Measurements from ENCODE around the gene LRRC25.
"Not testable (repeated sequence)": the region's sequence is repeated elsewhere in the genome, so short reads cannot be mapped to it uniquely, and the experiment has no call there.

Gene LRRC25

DNA sequence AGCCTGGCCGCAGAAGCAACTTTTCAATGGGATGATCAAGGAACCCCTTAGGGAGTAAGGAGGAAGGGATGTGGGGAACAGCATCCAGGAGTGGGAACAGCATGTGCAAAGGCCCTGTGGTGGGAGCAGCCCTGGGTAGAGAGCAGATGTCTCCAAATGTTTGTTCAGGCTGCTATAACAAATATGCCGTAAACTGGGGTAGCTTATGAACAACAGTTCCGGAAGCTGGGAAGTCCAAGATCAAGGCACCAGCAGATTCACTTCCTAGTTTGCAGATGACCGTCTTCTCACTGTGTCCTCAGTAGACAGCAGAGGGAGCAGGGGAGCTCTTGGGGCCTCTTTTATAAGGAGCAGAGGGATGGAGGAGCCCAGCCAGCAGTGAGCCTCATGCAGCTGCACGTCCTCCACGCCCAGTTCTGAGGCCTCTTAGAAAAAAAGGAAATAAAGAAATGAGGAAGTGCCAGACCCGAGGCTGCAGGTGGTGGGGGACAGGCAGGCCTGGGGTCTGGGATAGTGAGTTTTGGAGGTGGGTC is 4.2 kb upstream of the LRRC25 start:
- no peak for DNase-seq

DNA sequence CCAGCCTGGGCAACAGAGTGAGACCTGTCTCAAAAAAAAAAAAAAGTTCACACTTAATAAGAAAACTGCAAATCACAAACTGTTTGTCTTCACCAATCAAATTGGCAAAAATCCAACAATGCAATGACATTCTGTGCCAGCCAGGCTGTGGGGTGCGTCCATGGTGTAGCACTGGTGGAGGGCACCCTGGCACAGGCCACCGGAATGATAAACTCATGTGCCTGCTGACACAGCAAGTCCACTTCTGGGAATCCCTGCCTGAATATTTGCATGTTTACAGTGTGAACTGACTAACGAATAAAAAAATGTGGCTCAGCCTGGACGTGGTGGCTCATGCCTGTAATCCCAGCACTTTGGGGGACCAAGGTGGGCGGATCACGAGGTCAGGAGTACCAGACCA is 1.6 kb upstream of the LRRC25 start:
- no peak for DNase-seq

DNA sequence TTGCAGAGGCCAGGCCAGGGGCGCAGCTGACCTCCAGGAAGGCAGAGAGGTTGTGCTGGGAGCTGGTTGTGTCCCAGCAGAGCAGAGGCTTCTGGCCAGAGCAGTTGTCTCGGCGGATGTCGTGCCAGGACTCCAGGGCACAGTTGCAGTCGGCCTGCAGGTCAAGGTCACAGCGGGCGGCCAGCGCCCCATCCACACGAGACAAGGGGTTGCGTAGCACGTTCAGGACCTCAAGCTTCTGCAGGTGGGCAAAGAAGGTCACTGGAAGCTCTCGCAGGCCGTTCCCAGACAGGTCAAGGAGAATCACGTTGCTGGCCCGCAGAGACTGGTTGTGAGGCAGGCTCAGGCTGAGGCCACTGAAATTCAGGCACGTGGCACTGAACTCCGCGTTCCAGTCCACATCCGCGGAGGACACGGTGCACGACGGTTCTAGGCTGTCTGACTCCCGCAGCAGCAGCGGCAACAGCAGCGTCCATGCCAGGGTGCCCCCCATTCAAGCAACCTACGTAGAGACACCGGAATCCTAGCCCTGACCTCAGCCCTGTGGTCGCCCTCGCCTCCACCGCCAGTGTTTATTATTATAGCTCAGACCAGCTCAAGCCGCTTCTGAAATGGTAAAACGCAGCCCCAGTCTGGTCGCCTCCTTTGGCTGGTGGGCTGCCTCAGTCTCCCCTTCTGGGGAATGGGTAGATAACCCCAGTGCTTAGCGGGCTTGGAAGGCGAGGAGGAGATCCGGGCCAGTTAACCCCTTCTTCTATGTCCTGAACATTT is 766 bp downstream of the LRRC25 start:
- no peak for DNase-seq

DNA sequence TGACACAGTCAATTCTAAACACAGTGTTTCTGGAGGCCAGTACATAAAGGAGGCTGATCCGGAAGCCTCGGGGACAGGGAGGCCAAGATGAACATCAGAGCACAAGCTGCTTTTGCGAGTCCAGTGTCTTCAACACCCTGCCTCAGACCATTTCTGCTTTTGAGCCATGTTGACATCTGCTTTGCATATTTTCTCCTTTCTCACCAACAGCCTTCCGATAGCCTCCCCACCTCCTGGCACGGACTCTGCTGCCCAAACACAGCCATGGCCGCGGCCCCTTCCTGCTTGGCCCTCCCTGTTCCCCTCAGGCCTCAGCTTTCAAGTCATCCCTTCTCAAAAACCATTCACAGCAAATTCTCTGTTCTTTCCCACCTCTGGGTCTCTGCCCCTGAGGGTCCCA is 3.6 kb downstream of the LRRC25 start:
- DNase-seq, result no peak

DNA sequence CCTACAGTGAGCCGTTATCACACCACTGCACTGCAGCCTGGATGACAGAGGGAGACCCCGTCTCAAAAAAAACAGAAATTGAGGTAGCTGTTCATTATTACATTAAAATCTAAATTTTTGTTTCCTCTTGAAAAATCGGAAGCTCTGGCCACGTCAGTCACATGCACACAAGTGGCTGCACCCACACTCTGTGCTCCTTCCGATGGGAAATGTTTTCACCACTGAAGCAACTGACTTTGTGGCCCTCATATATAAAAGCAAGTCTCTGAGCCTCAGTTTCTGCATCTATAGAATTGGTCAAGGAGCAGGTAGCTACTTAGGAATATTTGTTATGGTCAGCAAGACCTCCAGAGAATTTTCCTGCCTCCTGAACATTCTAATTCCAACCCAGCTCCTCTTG is 4.5 kb downstream of the LRRC25 start:
- no peak for DNase-seq

DNA sequence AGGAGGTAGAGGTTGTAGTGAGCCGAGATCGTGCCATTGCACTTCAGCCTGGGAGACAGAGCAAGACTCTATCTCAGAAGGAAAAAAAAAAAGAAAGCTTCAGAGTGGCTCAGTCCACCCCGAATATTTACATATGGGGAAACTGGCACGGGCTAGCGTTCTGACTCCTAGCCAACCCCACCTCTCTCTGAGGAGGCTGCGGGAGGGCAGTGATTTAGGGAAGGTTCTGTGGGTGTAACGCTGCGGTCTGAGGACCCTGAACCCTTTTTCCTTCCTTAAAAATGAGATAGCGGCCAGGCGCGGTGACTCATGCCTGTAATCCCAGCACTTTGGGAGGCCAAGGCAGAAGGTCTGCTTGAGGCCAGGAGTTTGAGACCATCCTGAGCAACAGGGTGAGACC is 5.0 kb downstream of the LRRC25 start:
- no peak for DNase-seq

DNA sequence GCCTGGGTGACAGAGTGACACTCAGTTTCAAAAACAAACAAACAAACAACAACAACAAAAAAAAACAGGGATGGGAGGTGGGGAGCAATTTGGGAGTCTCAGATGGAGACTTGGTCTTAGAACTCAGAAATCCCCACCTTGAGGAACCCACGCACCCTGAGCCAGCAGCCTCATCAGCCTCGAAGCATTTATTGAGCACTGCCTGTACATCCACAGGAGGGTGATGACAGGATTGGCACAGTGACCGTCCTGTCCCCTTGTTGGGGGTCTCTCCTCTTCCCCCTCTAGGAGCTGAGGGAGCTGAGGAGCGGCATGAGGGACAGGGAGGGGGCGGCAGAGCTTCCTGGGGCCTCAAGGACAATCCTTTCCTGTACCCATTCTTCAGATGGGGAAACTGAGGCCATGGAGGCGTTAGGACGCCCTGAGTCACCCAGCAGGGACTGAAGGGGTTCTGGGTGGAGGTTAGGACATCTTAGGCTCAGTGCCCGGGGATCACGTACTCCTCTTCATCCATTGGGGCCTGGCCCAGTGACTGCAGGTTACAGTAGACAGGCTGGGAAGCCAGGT is 5.8 kb downstream of the LRRC25 start:
- no peak for DNase-seq

DNA sequence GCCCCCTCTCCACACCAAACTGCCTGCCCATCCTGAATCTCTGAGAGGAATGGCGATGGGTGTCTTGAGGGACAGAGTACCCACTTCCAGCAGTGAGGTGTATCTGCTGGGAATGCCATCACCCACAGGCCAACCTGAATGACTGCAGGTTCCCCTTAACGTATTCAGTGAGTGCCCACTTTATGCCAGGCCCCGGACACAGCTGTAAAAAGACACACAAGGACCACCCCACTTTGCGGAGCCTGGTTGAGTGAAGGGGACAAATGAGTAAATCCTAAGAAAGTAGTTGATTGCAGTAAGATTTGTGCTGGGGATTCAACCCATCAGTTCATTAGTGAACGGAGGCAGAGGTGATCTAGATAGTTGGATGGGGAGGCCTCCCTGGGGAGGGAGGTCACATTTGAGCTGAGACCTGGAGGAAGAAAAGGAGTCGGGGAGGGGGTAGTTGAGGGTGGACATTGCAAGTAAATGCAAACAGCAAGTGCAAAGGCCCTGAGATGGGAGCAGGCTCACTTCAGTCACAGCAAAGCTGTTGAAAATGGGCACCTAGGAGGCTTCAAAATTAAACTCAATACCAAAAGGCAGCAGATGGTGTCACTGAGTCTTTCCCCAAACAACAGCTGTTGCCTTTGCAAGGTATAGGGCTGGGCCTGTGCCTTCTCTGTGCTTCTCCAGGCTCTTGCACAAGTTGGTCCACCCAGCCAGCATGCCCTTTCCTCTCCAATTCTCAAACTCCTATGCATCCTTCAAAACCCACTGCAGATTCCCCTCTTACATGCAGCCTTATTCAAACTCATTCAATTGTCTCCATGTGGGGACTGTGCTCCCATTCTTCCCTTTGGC is 7.1 kb downstream of the LRRC25 start:
- DNase-seq, result no peak

DNA sequence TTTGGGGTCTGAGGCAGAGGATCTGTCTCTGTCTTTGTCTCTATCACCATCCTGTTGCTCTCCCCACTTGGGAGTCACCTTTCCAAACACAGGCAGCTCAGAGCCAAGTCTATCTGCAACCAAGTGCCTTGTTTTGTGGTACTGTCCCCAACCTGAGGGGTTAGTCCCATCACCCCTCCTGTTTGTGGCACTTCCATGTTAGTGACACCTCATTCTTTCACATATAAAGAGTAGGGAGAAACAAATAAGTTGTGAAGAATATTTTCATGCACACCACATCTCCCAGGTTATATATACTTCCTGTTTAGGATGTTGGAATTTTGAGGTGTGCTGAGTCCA is 7.7 kb downstream of the LRRC25 start:
- DNase-seq, result no peak

DNA sequence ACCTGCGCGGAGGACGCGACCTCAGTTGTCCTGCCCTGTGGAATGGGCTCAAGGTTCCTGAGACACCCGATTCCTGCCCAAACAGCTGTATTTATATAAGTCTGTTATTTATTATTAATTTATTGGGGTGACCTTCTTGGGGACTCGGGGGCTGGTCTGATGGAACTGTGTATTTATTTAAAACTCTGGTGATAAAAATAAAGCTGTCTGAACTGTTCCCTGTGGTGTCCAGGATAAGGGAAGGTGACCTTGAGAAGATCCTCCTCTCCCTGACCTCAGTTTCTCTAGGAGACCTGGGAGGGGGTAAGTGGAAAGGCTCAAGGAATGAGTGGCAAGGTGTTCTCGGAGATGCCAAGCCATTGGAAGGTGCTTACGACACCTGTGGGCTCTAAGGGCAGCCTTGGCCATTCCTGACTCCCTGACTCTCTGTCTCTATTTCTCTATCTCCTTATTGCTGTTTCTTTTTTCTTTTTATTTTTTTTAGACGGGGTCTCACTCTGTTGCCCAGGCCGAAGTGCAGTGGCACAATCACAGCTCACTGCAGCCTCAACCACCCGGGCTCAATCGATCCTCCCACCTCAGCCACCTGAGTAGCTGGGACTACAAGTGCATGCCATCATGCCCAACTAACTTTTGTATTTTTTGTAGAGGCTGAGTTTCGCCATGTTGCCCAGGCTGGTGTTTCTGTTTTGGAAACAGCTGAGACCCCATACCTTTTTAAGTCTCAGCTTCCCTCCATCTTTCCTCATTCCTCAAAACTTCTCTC is 8.3 kb downstream of the LRRC25 start:
- DNase-seq, result no peak

DNA sequence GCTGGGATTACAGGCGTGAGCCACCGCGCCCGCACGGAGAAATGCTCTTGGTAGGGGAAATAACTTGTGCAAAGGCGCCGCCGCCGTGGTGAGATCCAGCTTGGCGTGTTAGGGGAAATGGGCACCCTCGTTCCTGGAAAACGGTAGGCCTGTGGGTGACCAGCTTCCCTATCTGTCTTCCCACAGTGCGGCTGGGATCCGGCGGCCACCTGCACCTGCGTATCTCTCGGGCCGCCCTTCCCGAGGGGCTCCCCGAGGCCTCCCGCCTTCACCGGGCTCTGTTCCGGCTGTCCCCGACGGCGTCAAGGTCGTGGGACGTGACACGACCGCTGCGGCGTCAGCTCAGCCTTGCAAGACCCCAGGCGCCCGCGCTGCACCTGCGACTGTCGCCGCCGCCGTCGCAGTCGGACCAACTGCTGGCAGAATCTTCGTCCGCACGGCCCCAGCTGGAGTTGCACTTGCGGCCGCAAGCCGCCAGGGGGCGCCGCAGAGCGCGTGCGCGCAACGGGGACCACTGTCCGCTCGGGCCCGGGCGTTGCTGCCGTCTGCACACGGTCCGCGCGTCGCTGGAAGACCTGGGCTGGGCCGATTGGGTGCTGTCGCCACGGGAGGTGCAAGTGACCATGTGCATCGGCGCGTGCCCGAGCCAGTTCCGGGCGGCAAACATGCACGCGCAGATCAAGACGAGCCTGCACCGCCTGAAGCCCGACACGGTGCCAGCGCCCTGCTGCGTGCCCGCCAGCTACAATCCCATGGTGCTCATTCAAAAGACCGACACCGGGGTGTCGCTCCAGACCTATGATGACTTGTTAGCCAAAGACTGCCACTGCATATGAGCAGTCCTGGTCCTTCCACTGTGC is 9.1 kb downstream of the LRRC25 start:
- no peak for DNase-seq

DNA sequence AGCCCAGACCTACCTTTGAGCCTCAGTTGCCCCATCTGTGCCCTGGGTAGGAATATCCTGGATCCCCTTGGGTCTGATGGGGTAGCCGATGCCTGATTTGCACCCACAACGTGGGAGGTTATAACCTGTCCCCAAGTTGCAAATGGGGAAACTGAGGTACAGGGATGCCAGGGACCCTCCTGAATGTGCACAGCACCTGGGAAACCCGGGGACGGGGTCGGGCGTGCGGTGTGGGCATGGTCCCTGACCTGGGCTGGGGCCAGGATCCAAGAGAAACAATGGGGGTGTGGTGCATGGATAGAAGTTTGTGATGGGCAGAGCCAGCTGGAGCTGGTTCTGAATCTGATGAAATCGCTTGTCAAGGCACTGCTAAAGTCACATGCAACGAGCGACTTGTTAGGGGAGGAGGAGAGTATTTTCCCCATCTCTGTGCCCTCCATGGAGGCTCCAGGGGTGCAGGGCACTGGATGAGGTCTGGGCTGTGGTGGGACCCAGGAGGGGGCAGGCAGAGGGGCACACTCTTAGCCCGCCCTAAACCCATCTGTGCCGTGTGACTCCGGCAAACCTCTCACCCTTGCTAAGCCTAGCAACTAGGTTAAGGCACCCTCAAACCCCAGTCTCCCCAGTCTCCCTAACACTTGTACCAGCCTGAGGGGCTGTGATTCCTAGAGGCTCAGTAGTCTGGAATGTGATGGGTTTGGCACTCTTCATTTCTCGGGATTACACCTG is 10.7 kb downstream of the LRRC25 start:
- DNase-seq, result no peak

DNA sequence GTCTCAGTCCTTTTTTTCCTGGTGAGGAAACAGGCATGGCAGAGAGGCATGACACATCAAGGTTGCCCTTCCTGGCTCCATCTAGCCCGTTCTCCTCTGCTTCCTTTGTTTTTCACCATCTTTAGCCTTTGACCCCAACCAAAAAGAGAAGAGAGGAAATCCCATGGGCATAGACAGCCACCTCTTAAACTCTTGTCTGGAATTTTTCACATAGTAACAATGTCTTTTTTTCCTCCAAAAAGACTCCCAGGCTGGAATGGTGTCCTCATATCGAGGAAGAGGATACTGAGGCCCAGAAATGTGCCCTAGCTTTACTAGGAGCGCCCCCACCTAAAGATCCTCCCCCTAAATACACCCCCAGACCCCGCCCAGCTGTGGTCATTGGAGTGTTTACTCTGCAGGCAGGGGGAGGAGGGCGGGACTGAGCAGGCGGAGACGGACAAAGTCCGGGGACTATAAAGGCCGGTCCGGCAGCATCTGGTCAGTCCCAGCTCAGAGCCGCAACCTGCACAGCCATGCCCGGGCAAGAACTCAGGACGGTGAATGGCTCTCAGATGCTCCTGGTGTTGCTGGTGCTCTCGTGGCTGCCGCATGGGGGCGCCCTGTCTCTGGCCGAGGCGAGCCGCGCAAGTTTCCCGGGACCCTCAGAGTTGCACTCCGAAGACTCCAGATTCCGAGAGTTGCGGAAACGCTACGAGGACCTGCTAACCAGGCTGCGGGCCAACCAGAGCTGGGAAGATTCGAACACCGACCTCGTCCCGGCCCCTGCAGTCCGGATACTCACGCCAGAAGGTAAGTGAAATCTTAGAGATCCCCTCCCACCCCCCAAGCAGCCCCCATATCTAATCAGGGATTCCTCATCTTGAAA is 11.5 kb downstream of the LRRC25 start, which contains the start of gene GDF15:
Gene GDF15, plus strand, starts transcription at position 484 of the 868 bp plus-strand sequence. Its CDS starts 32 bp downstream, at position 516.
- no peak for DNase-seq

DNA sequence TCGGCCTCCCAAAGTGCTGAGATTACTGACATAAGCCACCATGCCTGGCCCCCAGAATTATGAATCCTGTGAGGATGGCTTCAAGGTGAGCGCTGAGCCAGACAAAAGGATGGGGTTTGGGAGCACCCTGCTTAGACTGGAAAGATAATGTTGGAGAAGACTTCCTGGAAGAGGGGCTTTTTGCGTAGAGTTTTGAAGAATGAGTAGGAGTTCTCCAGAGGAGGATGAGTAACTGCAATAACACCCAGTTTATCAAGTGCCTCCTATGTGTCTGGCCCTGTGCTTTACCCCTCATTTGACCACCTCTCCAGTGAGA is 12.1 kb downstream of the LRRC25 start:
- DNase-seq, result no peak

DNA sequence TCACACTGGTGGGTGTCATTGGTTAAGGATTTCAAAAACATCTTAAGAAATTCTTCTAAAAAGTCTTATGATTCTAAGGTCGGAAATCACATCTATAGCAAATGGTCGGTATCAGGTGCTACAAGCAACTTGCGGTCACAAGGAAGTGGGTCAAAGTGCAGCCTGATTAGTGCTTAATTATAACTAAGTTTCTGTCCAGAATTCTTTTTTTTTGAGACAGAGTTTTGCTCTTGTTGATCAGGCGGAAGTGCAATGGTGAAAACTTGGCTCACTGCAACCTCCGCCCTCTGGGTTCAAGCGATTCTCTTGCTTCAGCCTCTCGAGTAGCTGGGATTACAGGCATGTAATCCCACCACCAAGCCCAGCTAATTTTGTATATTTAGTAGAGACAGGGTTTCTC is 12.6 kb downstream of the LRRC25 start:
- DNase-seq, result no peak

DNA sequence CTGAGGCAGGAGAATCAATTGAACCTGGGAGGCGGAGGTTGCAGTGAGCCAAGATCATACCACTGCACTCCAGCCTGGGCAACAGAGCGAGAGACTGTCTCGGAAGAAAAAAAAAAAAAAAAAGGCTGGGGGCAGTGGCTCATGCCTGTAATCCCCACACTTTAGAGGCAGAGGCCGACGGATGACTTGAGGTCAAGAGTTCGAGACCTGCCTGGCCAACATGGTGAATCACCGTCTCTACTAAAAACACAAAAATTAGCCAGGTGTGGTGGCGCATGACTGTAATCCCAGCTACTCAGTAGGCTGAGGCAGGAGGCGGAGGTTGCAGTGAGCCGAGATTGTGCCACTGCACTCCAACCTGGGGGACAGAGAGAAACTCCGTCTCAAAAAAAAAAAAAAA is 13.8 kb downstream of the LRRC25 start:
- not testable (repeated sequence) for DNase-seq

DNA sequence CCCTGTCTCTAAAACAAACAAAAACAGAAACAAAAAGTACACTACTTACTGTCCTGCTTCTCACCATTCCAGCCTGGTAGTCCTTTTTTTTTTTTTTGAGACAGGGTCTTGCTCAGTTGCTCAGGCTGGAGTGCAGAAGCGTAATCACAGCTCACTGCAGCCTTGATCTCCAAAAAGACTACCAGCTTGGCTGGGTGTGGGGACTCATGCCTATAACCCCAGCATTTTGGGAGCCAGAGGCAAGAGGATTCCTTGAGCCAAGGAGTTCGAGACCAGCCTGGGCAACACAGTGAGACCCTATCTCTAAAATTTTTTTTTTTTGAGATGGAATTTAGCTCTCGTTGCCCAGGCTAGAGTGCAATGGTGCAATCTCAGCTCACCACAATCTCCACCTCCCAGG is 16.6 kb downstream of the LRRC25 start:
- DNase-seq, result no peak

DNA sequence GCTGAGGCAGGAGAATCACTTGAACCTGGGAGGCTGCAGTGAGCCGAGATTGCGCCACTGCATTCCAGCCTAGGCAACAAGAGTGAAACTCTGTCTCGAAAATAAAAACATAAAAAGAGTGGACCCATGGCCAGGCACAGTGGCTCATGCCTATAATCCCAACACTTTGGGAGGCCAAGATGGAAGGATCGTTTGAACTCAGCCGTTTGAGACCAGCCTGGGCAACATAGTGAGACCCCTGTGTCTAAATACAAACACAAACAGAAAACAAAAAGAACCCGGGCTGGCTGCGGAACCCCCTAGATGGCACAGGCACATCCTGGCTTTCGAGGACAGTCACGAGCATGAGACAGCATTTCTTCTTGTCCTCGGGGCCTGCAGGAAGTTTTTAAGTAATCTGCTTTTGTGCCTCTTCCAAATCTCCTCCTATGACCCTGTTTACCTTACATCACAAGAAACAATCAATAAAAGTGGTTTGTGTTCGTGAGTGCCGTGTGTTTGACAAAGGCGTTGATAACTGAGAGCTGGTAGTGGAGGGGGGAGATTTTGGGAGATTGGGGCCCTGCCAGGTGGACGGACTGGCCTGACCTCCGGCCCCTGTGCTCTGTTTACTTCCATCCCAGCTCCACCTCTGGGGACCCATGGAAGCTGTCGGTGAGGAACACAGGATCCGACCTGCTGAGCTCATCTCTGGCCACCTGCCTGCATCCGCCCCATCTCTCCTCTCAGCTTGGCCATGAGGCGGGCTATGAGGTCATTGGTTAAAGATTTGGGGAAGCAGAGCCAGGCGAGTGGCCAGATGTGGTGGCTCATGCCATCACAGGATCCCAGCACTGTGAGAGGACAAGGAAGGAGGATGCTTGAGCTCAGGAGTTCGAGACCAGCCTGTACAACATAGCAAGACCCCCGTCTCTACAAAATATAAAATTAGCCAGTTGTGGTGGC is 17.3 kb downstream of the LRRC25 start:
- no peak for DNase-seq

DNA sequence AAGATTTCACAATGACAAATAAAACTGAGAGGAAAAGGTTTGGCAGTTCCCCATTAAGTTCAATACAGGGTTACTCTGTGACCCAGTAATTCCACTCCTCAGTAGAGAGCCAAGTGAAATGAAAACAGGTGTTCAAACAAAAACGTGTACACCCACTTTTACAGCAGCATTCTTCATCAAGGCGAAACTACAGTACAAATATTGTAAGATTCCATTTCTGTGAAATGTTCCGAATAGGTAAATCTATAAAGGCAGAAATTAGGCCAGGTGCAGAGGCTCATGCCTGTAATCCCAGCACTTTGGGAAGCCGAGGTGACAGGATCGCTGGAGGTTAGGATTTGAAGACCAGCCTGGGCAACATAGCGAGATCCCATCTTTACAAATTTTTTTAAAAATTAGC is 20.4 kb downstream of the LRRC25 start:
- no peak for DNase-seq

All from cortex of kidney (tissue), 1 donor.